H9 (cell line): ENCODE data around the gene THEM5. TPM values are rescaled to one million over a fixed set of nuclear protein-coding genes. Genes with fewer than 3 reads are reported as not detected.

ENCODE experiments used
- DNase-seq: peaks from one replicate; pipeline ENCODE4 v3.0.0-alpha.2; 2017
- H2AFZ ChIP-seq: one replicate; pipeline ENCODE4 v1.6.1; 2013; ENCODE audit warnings: mild to moderate bottlenecking, low read length, control low read depth, moderate library complexity
- H2AK5ac ChIP-seq: 2 replicates; pipeline ENCODE4 v1.6.1; 2013; ENCODE audit warnings: low read length, control low read depth, mixed read lengths; ENCODE audit not compliant: insufficient read length
- H2BK120ac ChIP-seq: one replicate; pipeline ENCODE4 v1.6.1; 2013; ENCODE audit warnings: low read depth, mild to moderate bottlenecking, low read length, control low read depth, inconsistent platforms; ENCODE audit not compliant: poor library complexity, severe bottlenecking
- H2BK12ac ChIP-seq: 2 replicates; pipeline ENCODE4 v1.6.1; 2013; ENCODE audit warnings: low read length, control low read depth, mixed read lengths, low read depth; ENCODE audit not compliant: insufficient read length
- H2BK15ac ChIP-seq: 2 replicates; pipeline ENCODE4 v1.6.1; 2013; ENCODE audit warnings: low read depth, low read length, control low read depth
- H2BK20ac ChIP-seq: one replicate; pipeline ENCODE4 v1.6.1; 2013; ENCODE audit warnings: low read depth, mild to moderate bottlenecking, low read length, control low read depth, inconsistent platforms; ENCODE audit not compliant: poor library complexity, severe bottlenecking
- H2BK5ac ChIP-seq: 2 replicates; pipeline ENCODE4 v1.6.1; 2013; ENCODE audit warnings: low read length, control low read depth, mixed read lengths; ENCODE audit not compliant: insufficient read length
- H3K14ac ChIP-seq: 2 replicates; pipeline ENCODE4 v1.6.1; 2013; ENCODE audit warnings: low read length, control low read depth; ENCODE audit not compliant: insufficient read depth
- H3K18ac ChIP-seq: 2 replicates; pipeline ENCODE4 v1.6.1; 2013; ENCODE audit warnings: low read depth, mild to moderate bottlenecking, mixed read lengths, low read length, control low read depth; ENCODE audit not compliant: insufficient read length
- H3K23ac ChIP-seq: 2 replicates; pipeline ENCODE4 v1.6.1; 2013; ENCODE audit warnings: low read length, control low read depth, mixed read lengths, low read depth; ENCODE audit not compliant: insufficient read length
- H3K23me2 ChIP-seq: 2 replicates; pipeline ENCODE4 v1.6.1; 2013; ENCODE audit warnings: low read depth, mild to moderate bottlenecking, mixed read lengths, low read length, control low read depth; ENCODE audit not compliant: insufficient read length, poor library complexity, severe bottlenecking
- H3K27ac ChIP-seq: 2 replicates; pipeline ENCODE4 v1.5.1; 2013; ENCODE audit warnings: low read length, control low read depth, mixed read lengths, low read depth; ENCODE audit not compliant: insufficient read length
- H3K27me3 ChIP-seq: 2 replicates; pipeline ENCODE4 v1.6.1; 2013; ENCODE audit warnings: low read length, control low read depth, inconsistent platforms; ENCODE audit not compliant: insufficient read depth
- H3K4ac ChIP-seq: 2 replicates; pipeline ENCODE4 v1.6.1; 2013; ENCODE audit warnings: low read depth, mild to moderate bottlenecking, control low read depth, inconsistent platforms, low read length, moderate library complexity
- H3K4me1 ChIP-seq: 2 replicates; pipeline ENCODE4 v1.6.1; 2013; ENCODE audit warnings: low read length, control low read depth, inconsistent platforms; ENCODE audit not compliant: insufficient read depth
- H3K4me2 ChIP-seq: 2 replicates; pipeline ENCODE4 v1.6.1; 2013; ENCODE audit warnings: low read length, control low read depth, mixed read lengths; ENCODE audit not compliant: insufficient read length, insufficient read depth
- H3K56ac ChIP-seq: 2 replicates; pipeline ENCODE4 v1.6.1; 2013; ENCODE audit warnings: low read depth, mild to moderate bottlenecking, mixed read lengths, low read length, control low read depth; ENCODE audit not compliant: insufficient read length
- H3K79me1 ChIP-seq: 2 replicates; pipeline ENCODE4 v1.6.1; 2013; ENCODE audit warnings: low read depth, mild to moderate bottlenecking, moderate library complexity, low read length, control low read depth, inconsistent platforms; ENCODE audit not compliant: insufficient read depth, poor library complexity, severe bottlenecking
- H3K79me2 ChIP-seq: 2 replicates; pipeline ENCODE4 v1.6.1; 2013; ENCODE audit warnings: low read length, control low read depth, inconsistent platforms; ENCODE audit not compliant: insufficient read depth
- H3K9ac ChIP-seq: 2 replicates; pipeline ENCODE4 v1.6.1; 2013; ENCODE audit warnings: low read length, control low read depth, mixed read lengths; ENCODE audit not compliant: insufficient read length; ENCODE audit errors: extremely low read depth
- H3K9me3 ChIP-seq: one replicate; pipeline ENCODE4 v1.6.1; 2013; ENCODE audit warnings: low read depth, low read length, inconsistent platforms; ENCODE audit not compliant: control insufficient read depth
- H3T11ph ChIP-seq: one replicate; pipeline ENCODE4 v1.6.1; 2013; ENCODE audit warnings: mild to moderate bottlenecking, low read length, control low read depth, inconsistent platforms
- H4K20me1 ChIP-seq: one replicate; pipeline ENCODE4 v1.6.1; 2013; ENCODE audit not compliant: control insufficient read depth, insufficient read length, insufficient read depth
- H4K5ac ChIP-seq: 2 replicates; pipeline ENCODE4 v1.6.1; 2013; ENCODE audit warnings: low read depth, mild to moderate bottlenecking, mixed read lengths, low read length, control low read depth; ENCODE audit not compliant: insufficient read length
- H4K8ac ChIP-seq: replicated peaks from 2 replicates; pipeline ENCODE4 v1.6.1; 2013; ENCODE audit warnings: low read length, control low read depth, mixed read lengths, low read depth; ENCODE audit not compliant: insufficient read length
- H4K91ac ChIP-seq: 2 replicates; pipeline ENCODE4 v1.6.1; 2013; ENCODE audit warnings: low read depth, mild to moderate bottlenecking, moderate library complexity, mixed read lengths, low read length, control low read depth; ENCODE audit not compliant: insufficient read length
- H3K27ac Mint-ChIP-seq, 3 experiments: 2 replicates in 2 of 3; 3 replicates in 1 of 3; pipeline ENCODE4 v1.8.0; 2020 to 2021; ENCODE audit warnings: mixed read lengths in 3 of 3, mild to moderate bottlenecking in 1 of 3, moderate library complexity in 1 of 3
- H3K27me3 Mint-ChIP-seq: 2 replicates; pipeline ENCODE4 v1.8.0; 2021; ENCODE audit warnings: low read depth, mild to moderate bottlenecking, moderate library complexity, mixed read lengths
- H3K36me3 Mint-ChIP-seq, 3 experiments: 2 replicates in 2 of 3; 3 replicates in 1 of 3; pipeline ENCODE4 v1.8.0; 2020 to 2021; ENCODE audit warnings: low read depth in 3 of 3, mixed read lengths in 3 of 3; ENCODE audit not compliant: insufficient read depth in 1 of 3
- H3K4me1 Mint-ChIP-seq, 2 experiments: 2 replicates each; pipeline ENCODE4 v1.8.0; 2020; ENCODE audit warnings: mixed read lengths in 2 of 2
- H3K4me3 Mint-ChIP-seq, 2 experiments: 2 replicates in 1 of 2; 3 replicates in 1 of 2; pipeline ENCODE4 v1.8.0; 2020 to 2021; ENCODE audit warnings: mild to moderate bottlenecking in 2 of 2, mixed read lengths in 2 of 2, moderate library complexity in 1 of 2
- H3K9me3 Mint-ChIP-seq, 2 experiments: 2 replicates in 1 of 2; 3 replicates in 1 of 2; pipeline ENCODE4 v1.8.0; 2020; ENCODE audit warnings: mild to moderate bottlenecking in 2 of 2, mixed read lengths in 2 of 2, moderate library complexity in 1 of 2
- CTCF ChIP-seq: fragments of 200-600 bp; sonication (generic); conservative IDR thresholded peaks from 3 replicates; pipeline ENCODE4 v1.8.0; 2021; ENCODE audit warnings: antibody characterized with exemption, mild to moderate bottlenecking
- WGBS: extraction: QIAGEN DNeasy Blood & Tissue Kit; methylation state at CpG from one replicate; pipeline ENCODE4 v1.1.7; 2013; ENCODE audit warnings: missing lambda C conversion rate, low lambda C conversion rate, mixed read lengths; ENCODE audit not compliant: insufficient read length; ENCODE audit errors: extremely low coverage; 5-methylcytosine and 5-hydroxymethylcytosine counted together
- total RNA-seq: library from RNA; stranded (reverse); gene quantifications from 2 replicates; pipeline ENCODE4 v1.2.1, GENCODE V29; 2021

Gene THEM5
- total RNA-seq, 1 experiment from 2014 or later: not detected

GRCh38 chr1:151809985-151810556 lies 43.4 kb downstream of the THEM5 start:
- H3T11ph ChIP-seq: no peak overlapping the region
- no peak overlapping the region for H4K5ac ChIP-seq
- no peak overlapping the region for H3K4me2 ChIP-seq
- H2AK5ac ChIP-seq: no peak overlapping the region
- Mint-ChIP-seq H3K9me3 (no peaks in the 10 kb centered on the region), H3K27me3 (peaks cover 3% of the 10 kb centered on the region; the same call in 1 of the 2 replicates), H3K4me1 (peaks cover 22 to 24% of the 10 kb centered on the region in 2 experiments), H3K27ac (peak overlapping the region; percentile 32 to 92 (median 84)), H3K36me3 (no peaks in the 10 kb centered on the region), H3K4me3 (no peak overlapping the region)
- no CpG with 5 or more reads among the region's 1 CpG for WGBS
- no peak overlapping the region for H3K14ac ChIP-seq
- H4K91ac ChIP-seq: no peak overlapping the region
- DNase-seq: no peak
- no peak overlapping the region for H2BK5ac ChIP-seq
- no peak overlapping the region for H2BK20ac ChIP-seq
- H4K8ac ChIP-seq: no peak overlapping the region
- TF ChIP-seq CTCF: no peak
- no peak overlapping the region for H3K27ac ChIP-seq
- no peak overlapping the region for H2BK12ac ChIP-seq
- no peak overlapping the region for H2BK15ac ChIP-seq
- no peaks in the 10 kb centered on the region; the same call in 1 of the 2 replicates for H3K4me1 ChIP-seq
- no peaks in the 10 kb centered on the region for H4K20me1 ChIP-seq
- no peak overlapping the region for H3K23ac ChIP-seq
- 0 out of 2 replicates have a peak, but pooled peaks cover 2% of the 10 kb centered on the region for H3K27me3 ChIP-seq
- no peak overlapping the region for H3K56ac ChIP-seq
- H3K79me2 ChIP-seq: no peaks in the 10 kb centered on the region
- H3K23me2 ChIP-seq: no peaks in the 10 kb centered on the region
- H2BK120ac ChIP-seq: no peak overlapping the region
- H3K9ac ChIP-seq: no peak overlapping the region
- H2AFZ ChIP-seq: no peak overlapping the region
- H3K18ac ChIP-seq: no peak overlapping the region
- H3K4ac ChIP-seq: no peak overlapping the region
- H3K79me1 ChIP-seq: no peaks in the 10 kb centered on the region
- H3K9me3 ChIP-seq: no peaks in the 10 kb centered on the region
